ENCODE data around the gene POU2AF2. TPM values are rescaled to one million over a fixed set of nuclear protein-coding genes. Genes with fewer than 3 reads are reported as not detected.
"Not testable (repeated sequence)": the region's sequence is repeated elsewhere in the genome, so short reads cannot be mapped to it uniquely, and the experiment has no call there.

The POU2AF2 gene
- total RNA-seq (2014; rRNA removed; shearing (Covaris generic)) = not detected in 2 replicates

GRCh38 chr11:111245425-111245824, at the start of gene POU2AF2:
Gene POU2AF2 (plus strand): TSS chr11:111245725. CDS start chr11:111245854, 129 bp downstream.
- no peak for DNase-seq (ENCODE audit: low spot score)
- in situ Hi-C loops (cut with HindIII; ENCODE audit: low sequenced_read_pairs) = no loop called here

- no peak for DNase-seq (ENCODE audit: low spot score)
- in situ Hi-C loops (cut with HindIII; ENCODE audit: low sequenced_read_pairs) = no loop called here
Measured at GRCh38 chr11:111200010-111200534, 45.5 kb upstream of the POU2AF2 start.

- DNase-seq (ENCODE audit: low spot score) = no peak
- in situ Hi-C loops (cut with HindIII; ENCODE audit: low sequenced_read_pairs) = no loop called here
Measured at GRCh38 chr11:111204211-111204610, 41.3 kb upstream of the POU2AF2 start.

- in situ Hi-C loops (cut with HindIII; ENCODE audit: low sequenced_read_pairs) = no loop called here
- no peak for DNase-seq (ENCODE audit: low spot score)
Measured at GRCh38 chr11:111205632-111206385, 39.7 kb upstream of the POU2AF2 start.

DNA sequence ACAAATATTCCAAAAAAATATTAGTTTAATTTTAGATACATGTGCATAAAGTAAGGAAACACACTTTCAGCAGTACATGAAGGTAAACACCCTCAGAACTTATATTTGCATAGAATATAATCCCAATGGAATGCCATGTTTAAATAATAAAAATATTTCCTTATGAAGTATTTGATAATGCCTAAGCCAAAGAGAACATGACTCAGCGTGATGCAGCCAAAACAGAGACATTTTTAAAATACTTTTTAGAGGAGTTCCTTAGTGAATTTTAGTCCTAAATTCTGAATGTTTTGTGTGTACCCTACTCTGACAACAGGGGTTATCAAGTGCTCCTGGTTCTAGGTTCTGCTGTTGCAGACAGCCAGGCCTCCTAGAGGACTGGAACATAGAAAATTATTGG, 39.1 kb upstream of the POU2AF2 start:
- in situ Hi-C loops (cut with HindIII; ENCODE audit: low sequenced_read_pairs) = no loop called here
- no peak for DNase-seq (ENCODE audit: low spot score)

GRCh38 chr11:111207213-111207612, 38.3 kb upstream of the POU2AF2 start:
- in situ Hi-C loops (cut with HindIII; ENCODE audit: low sequenced_read_pairs) = no loop called here
- no peak for DNase-seq (ENCODE audit: low spot score)

DNA sequence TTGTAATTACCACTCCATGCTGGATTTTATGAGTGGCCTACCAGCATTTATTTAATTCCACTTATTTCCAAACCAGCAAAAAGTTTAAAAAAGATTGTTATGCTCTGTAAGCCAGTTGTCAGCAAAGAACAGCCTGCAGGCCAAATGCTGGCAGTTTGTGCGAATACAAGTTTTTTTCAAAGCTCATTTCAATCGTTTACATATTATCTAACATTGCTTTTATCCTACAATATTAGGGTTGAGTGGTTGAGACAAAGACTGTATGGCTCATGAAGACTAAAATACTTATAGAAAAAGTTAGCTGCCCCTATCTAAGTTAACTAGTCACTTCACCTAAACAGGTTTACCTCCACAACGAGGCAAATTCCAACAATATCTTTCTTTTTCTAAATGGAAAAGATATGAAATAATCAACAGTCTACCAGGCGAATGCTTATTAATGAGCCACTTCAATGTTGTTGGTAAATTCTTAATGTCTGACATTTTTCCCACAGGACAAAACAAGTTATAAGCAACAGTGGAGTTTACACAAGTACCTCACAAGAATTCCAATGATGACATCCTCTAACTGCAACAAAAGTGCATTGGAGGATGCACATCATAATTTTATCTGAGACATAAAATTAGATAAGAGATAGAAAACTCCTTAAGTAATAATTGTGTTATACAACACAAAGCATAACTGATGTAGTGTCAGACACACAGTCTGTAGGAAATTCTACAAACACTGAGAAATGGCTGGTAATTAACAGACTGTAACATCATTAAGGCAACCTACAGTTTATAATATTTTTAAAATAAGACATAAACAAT, 35.8 kb upstream of the POU2AF2 start:
- in situ Hi-C loops (cut with HindIII; ENCODE audit: low sequenced_read_pairs) = no loop called here
- no peak for DNase-seq (ENCODE audit: low spot score)

- DNase-seq (ENCODE audit: low spot score) = no peak
- in situ Hi-C loops (cut with HindIII; ENCODE audit: low sequenced_read_pairs) = no loop called here
Measured at GRCh38 chr11:111213256-111213655, 32.3 kb upstream of the POU2AF2 start.

GRCh38 chr11:111220721-111221120, 24.8 kb upstream of the POU2AF2 start:
- in situ Hi-C loops (cut with HindIII; ENCODE audit: low sequenced_read_pairs) = no loop called here
- DNase-seq (ENCODE audit: low spot score) = no peak

DNA sequence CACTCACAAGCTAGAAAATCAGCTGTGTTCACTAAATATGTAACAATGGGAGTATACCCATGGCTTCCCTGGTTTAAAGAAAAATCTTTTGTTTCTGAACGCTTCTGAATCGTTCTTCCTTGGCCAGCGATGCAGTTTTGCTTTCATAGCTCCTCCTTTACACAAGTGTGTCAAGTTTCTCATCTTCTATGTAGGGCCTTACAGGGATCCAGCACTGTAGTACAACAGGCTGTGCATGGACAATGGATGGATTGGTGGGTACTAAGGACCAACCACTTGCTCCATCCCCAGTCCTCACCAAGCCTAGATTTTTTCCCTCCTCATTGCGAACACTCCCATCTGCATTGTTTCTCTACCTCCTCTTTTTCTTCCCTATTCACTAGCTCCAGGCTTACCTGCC, 24.3 kb upstream of the POU2AF2 start:
- in situ Hi-C loops (cut with HindIII; ENCODE audit: low sequenced_read_pairs) = no loop called here
- no peak for DNase-seq (ENCODE audit: low spot score)

DNA sequence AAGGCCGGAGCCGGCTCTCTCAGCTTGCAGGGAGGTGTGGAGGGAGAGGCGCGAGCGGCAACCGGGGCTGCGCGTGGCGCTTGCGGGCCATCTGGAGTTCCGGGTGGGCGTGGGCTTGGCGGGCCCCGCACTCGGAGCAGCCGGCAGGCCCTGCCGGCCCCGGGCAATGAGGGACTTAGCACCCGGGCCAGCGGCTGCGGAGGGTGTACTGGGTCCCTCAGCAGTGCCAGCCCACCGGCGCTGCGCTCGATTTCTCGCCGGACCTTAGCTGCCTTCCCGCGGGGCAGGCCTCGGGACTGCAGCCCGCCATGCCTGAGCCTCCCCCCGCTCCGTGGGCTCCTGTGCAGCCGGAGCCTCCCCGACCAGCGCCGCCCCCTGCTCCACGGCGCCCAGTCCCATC, 23.6 kb upstream of the POU2AF2 start:
- DNase-seq (ENCODE audit: low spot score); in situ Hi-C loops (cut with HindIII; ENCODE audit: low sequenced_read_pairs): not testable (repeated sequence)

GRCh38 chr11:111222821-111223455, 22.6 kb upstream of the POU2AF2 start:
- DNase-seq (ENCODE audit: low spot score); in situ Hi-C loops (cut with HindIII; ENCODE audit: low sequenced_read_pairs): not testable (repeated sequence)

DNA sequence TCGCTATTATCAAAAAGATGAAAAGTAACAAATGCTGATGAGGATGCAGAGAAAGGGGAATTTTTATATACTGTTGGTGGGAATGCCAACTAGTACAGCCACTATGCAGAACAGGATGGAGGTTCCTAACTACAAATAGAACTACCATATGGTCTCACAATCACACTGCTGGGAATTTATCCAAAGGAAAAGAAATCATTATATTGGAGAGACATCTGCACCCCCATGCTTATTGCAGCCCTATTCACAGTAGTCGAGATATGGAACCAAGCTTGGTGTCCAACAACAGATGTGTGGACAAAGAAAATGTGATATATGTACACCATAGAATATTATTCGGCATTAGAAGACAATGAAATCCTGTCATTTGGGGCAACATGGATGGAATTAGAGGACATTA, 19.6 kb upstream of the POU2AF2 start:
- DNase-seq (ENCODE audit: low spot score) = peak; percentile 83
- in situ Hi-C loops (cut with HindIII; ENCODE audit: low sequenced_read_pairs) = no loop called here

DNA sequence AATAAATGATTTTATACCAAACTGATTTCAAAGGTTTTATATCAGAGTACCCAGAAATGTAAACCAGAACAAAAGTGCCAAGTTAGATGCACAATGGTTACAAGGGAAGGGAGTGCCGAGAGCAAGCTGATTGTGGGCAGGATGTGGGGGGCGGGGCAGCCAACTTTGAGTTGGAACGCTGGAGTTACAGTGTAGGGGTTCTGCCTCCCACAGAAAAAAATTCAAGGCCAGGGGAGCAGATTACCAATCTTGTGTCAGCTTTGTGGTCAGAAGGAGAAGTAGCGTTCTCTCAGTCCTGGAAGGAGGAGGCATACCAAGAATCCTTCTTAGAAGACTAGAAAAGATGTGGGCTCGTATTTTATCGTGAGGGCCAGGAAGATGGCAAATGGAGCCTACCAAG, 15.9 kb upstream of the POU2AF2 start:
- DNase-seq (ENCODE audit: low spot score) = no peak
- in situ Hi-C loops (cut with HindIII; ENCODE audit: low sequenced_read_pairs) = no loop called here

DNA sequence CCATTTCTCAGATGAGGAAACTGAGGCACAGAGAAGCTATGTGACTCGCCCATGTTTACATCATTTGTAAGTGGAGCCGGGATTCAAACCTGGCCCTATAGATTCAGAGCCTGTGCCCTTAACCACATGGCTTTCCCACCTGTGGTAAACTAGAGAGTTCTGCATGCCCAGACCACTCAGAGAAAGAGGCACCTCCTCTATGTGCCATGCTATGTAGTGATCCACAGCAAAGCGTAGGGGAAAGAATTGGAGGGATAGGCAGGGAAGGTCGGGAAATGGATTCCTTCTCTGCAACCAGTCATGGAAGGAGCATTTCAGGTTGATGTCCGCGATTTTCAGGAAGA, 15.4 kb upstream of the POU2AF2 start:
- in situ Hi-C loops (cut with HindIII; ENCODE audit: low sequenced_read_pairs) = no loop called here

DNA sequence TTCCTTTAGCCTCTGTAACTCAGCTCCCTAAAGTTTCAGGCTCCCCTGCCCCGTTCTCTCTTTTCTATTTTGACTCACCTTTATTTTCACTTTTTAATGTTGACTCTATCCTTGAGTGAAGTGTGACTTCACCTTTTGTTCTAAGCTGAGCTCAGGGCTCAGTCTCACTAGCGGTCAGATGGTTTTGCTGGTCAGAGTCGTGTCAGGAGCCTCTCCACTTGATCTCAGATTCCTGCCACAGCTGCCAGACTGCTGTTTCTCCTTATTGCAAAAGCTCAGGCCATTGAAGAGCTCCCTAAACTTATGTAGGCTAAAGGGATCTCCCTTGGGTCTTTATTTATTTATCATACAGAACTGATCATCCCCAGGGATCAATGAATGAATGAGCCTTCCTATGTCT, 13.7 kb upstream of the POU2AF2 start:
- in situ Hi-C loops (cut with HindIII; ENCODE audit: low sequenced_read_pairs) = no loop called here
- no peak for DNase-seq (ENCODE audit: low spot score)

More for the DNA sequence above, 15.4 kb upstream of the POU2AF2 start:
- DNase-seq (ENCODE audit: low spot score) = no peak

- in situ Hi-C loops (cut with HindIII; ENCODE audit: low sequenced_read_pairs) = no loop called here
- DNase-seq (ENCODE audit: low spot score) = no peak
Measured at GRCh38 chr11:111236383-111236782, 9.1 kb upstream of the POU2AF2 start.

- in situ Hi-C loops (cut with HindIII; ENCODE audit: low sequenced_read_pairs) = no loop called here
- no peak for DNase-seq (ENCODE audit: low spot score)
Measured at GRCh38 chr11:111237926-111238325, 7.6 kb upstream of the POU2AF2 start.

DNA sequence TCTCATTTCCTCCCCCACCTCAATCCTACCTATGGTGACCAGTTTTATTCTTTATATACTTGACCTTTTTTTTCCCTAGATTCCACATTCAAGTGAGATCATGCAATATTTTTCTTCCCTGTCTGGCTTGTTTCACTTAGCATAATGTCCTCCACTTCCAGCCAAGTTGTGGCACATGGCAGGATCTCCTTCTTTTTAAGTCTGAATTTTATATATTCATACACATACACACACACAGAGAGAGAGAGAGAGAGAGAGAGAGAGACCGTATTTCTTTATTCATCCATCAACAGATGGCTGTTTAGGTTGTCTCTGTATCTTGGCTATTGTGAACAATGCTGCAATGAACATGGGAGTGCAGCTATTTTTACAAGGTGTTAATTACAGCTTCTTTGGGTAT, 1.4 kb downstream of the POU2AF2 start:
- in situ Hi-C loops (cut with HindIII; ENCODE audit: low sequenced_read_pairs) = no loop called here
- DNase-seq (ENCODE audit: low spot score) = no peak

- no peak for DNase-seq (ENCODE audit: low spot score)
- in situ Hi-C loops (cut with HindIII; ENCODE audit: low sequenced_read_pairs) = no loop called here
Measured at GRCh38 chr11:111250936-111251335, 5.4 kb downstream of the POU2AF2 start.
